Stimulated activated CD8-positive, alpha-beta memory T cell treated with anti-CD3 and anti-CD28 coated beads, Interleukin-12 subunit alpha, Interleukin-12 subunit beta, amount 100 ng/mL, for 4 hours (primary cell): ENCODE data around the gene CPA1.
"Not testable (repeated sequence)": the region's sequence is repeated elsewhere in the genome, so short reads cannot be mapped to it uniquely, and the experiment has no call there.

Experiments used
- DNase-seq: peaks from one replicate; pipeline ENCODE4 v3.0.0-alpha.2; 2020; ENCODE audit warnings: low read depth

The CPA1 gene

DNA sequence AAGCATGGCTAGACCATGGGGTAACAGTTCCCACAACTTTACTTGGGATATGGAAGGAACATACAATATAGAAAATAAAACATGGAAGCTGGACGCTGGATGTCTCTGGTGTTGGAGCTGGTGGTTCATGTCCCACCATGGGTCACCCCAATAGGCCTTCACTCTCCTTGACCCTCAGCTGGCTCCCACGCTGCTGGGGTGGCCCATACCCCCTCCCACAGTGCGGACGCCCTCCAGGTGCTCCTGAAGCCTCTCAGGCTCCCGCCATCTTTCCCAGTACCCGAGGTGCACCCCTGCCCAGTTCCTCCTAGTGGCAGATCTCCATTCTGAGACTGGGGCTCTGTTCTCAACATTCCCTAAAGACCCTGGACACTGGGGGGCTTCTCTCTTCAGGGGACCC is 5.8 kb upstream of the CPA1 start:
- DNase-seq = no peak

DNA sequence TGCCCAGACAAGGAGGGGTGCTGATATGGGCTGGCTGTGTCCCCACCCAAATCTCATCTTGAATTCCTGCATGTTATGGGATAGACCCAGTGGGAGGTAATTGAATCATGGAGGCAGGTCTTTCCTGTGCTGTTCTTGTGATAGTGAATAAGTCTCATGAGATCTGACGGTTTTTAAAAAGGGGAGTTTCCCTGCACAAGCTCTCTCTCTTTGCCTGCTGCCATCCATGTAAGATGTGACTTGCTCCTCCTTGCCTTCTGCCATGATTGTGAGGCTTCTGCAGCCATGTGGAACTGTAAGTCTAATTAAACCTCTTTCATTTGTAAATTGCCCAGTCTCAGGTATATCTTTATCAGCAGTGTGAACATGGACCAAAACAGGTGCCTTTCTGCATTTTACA is 3.8 kb upstream of the CPA1 start:
- DNase-seq = not testable (repeated sequence)

DNA sequence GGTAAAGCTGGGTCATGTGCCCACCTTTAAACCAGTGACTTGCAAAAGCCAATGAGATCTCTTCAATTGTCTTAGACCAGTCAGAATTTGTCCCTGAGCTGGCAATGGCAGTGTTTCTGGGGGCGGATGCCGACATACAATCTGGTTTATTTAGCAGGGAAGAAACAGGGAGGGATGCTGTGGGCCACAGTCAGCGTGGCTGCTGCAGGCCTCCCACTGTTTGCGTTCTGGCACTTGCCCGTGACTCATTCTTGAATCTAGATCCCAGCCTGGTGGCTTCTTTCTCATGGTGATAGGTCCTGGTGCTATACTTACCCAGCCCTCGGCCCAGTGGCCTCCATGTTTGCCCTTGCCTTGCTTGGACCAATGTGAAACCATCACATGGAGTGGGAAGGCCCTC is 3.1 kb upstream of the CPA1 start:
- no peak for DNase-seq

DNA sequence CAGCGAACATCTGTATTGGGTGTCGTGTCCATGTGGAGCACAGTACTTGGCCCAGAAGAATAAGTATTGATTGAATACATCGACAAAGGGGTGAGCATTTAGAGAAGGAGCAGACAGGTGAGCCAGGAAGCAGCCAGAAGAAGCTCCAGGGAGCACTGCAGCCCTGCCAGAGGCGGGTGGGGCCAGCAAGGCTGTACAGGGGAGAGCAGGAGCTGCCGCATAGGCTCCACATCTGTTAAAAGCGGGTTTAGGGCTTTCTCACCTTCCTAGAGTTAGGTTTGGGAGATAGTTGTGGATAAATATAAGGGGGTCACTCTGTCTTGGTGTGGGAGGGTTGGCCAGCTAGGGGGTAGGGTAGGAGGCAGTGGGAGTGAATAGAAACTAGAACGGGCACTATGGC is 1.3 kb upstream of the CPA1 start:
- DNase-seq = no peak

DNA sequence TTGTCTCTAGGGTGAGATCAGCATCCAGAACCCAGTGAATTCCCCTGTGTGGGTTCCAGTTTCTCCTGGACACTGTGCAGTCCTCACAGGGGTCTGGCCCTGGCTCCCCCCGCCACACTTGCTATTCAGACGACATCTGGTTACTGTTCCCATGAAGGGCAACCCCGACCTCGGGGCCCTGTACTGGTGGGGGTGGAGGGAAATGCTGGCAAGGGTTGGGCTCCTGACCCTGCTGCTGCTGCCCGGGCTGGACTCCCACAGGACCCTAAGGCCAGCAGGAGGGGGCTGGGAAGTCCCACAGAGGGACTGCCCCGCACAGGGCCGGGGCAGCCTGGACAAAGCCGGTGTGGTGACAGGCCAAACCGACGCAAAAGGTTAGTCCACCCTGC is 768 bp upstream of the CPA1 start:
- DNase-seq = no peak

DNA sequence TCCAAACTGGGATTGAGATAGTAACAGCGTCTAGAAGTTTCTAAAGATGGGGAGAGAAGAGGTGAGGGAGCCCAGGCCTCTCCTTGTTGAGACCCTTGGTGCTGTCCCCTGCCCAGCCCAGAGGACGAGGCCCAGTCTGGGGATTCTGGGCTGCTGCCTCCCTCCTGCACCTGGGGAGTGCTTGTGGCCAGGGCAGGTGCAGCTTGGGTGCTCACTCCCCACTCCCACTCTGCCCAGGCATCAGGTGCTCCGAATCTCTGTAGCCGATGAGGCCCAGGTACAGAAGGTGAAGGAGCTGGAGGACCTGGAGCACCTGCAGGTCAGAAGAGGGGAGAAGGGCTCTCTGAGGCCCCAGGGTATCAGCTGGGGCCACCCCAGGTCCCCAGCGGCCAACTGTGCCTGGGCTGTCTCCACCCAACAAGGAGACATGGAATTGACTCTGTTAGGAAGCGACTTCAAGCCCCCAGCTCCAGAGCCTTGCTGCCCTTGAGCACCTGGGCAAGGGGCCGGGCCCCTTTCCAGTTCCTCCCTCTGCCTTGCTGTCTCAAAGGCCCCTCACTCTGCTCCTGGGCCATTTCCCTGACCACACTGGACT is 664 bp downstream of the CPA1 start:
- DNase-seq = no peak

DNA sequence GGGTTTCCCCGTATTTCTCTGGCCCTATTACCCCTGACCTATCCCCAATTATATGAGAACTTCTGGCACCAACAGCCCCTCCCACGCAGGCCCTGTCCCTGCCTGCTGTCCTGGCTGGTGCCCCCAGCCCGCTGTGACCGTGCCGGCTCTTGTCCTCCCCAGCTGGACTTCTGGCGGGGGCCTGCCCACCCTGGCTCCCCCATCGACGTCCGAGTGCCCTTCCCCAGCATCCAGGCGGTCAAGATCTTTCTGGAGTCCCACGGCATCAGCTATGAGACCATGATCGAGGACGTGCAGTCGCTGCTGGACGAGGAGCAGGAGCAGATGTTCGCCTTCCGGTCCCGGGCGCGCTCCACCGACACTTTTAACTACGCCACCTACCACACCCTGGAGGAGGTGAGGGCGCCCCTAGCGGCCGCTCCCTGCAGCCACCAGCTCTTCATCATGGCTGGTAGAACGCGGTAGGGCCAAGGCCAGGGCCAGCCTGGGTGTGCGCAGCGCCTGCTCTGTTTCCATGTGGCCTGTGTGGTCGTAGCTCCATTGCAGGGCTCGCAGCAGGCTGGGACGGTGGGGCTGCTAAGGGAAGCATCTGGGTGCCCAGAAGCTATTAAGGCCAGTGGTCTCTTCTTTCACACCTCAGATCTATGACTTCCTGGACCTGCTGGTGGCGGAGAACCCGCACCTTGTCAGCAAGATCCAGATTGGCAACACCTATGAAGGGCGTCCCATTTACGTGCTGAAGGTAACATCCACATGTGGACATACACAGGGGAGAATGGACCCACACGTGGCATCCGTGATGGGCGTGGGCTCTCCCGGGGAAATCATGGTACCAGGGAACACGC is 1.4 kb downstream of the CPA1 start:
- no peak for DNase-seq

DNA sequence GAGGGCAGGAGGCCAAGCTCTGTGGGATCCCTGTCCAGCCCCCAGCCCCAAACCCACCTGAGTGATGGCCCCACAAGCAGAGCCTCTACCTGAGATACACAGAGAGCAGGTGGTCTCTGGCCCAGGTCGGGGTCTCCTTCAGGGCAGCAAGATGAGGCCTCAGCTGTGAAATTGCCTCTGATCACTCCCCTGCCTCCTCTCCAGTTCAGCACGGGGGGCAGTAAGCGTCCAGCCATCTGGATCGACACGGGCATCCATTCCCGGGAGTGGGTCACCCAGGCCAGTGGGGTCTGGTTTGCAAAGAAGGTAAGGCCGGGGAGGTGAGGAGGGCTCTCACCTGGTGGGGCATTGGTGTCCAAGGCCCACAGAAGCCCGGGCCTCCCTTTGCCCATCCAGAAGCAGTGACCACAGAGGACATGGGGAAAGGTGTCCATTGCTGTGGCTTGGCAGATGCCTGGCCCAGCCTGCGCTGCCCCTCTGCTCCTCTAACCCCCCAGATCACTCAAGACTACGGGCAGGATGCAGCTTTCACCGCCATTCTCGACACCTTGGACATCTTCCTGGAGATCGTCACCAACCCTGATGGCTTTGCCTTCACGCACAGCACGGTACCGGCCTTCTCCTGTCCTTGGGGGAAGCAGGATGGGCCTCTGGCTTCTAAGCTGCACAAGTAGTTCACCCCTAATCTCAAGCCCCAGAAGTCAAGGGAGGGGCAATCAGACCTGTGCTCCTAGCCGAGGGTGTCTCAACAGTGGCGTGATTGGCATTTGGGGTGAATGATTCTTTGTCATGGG is 3.1 kb downstream of the CPA1 start:
- DNase-seq = no peak

DNA sequence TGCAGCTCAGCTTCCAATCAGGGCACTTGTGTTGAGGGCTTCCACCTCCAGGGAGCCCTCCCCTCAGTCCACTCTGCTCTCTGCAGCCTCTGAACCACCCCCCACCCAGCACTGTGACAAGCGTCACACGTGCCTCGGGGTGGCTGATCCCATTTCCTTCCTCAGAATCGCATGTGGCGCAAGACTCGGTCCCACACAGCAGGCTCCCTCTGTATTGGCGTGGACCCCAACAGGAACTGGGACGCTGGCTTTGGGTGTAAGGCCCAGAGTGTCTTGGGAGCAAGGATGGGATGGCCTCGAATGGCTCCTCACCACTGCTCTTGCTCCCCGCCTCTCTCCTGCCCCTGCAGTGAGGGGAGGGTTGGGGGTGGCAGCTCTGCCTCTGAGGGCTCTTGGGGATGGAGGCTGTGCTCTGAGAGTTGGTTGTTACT is 4.1 kb downstream of the CPA1 start:
- DNase-seq = no peak

DNA sequence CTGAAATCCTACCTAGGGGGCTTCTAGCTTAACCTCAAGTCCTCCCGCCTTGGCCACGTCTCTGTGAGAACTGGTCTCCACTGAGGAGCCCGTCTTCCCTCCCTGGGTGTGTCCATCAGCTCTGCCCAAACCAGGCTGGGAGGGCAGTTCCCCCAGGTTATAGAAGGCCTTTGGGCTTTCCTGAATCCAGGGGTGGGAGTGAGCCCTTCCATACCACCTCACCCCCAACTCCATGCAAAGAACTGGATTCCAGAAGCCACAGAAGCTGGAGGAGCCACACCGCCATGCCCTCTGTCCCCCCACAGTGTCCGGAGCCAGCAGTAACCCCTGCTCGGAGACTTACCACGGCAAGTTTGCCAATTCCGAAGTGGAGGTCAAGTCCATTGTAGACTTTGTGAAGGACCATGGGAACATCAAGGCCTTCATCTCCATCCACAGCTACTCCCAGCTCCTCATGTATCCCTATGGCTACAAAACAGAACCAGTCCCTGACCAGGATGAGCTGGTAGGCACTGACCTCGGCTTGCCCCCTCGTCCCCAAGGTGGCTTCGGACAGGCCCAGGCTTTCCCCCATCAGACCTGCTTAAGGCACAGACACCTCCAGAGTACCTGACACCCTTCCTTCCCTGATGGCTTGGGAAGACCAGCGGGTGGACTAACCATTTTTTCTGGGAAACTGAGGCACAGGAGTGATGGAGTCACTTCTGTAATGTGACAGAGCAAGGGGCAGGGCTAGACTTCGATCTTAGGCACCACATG is 4.7 kb downstream of the CPA1 start:
- no peak for DNase-seq

DNA sequence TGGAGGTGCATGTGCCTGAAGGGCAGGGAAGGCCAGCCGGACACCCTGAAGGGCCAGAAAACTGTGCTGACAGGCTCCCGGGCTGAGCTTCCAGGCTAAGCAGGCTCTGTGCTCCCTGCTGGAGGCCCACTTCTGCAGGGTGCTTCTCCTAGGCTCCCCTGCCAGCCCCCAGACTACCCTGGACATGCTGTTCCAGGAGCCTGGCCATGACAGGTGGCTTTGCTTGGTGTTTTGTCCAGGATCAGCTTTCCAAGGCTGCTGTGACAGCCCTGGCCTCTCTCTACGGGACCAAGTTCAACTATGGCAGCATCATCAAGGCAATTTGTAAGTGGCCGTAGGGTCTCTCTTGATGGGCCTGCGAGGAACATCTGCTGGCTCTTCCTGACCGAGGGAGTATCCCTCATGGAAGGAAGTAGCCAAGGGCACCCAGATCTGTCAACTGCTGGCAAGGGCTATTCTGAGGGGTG is 5.3 kb downstream of the CPA1 start:
- DNase-seq = no peak

DNA sequence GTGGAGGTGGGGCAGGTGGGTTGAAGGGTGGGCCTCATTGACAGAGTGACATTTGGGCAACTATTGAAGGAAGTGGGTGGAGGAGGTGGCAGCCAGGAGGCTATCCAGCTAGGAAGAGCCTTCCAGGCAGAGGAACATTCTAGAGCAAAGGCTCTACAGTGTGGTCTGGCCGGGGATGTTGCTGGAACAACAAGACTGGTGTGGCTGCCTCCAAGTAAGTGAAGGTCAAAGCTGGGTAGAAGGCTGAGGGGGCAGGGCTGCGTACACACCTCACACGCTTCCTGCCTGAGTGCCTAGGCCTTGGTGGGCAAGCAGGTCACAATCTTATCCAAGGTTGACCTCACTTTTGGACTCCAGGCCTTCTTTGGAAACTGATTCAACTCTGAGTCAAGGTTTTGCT is 6.6 kb downstream of the CPA1 start:
- DNase-seq = no peak

DNA sequence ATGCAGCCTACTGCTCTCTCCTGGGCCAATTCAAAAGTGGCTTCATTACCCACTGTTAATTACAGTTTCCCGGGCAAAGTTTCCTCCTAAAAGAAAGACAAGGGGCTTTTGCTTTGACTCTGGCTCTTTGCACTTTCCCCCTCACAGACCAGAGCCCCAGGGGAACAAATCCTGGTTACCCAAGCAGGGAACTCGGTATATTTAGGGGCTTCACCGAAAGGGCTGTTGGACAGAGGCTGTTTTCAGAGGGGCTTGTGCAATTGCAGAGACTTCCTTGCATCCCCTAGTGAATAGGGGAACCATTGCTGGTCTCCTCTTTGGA is 7.0 kb downstream of the CPA1 start:
- DNase-seq = no peak

DNA sequence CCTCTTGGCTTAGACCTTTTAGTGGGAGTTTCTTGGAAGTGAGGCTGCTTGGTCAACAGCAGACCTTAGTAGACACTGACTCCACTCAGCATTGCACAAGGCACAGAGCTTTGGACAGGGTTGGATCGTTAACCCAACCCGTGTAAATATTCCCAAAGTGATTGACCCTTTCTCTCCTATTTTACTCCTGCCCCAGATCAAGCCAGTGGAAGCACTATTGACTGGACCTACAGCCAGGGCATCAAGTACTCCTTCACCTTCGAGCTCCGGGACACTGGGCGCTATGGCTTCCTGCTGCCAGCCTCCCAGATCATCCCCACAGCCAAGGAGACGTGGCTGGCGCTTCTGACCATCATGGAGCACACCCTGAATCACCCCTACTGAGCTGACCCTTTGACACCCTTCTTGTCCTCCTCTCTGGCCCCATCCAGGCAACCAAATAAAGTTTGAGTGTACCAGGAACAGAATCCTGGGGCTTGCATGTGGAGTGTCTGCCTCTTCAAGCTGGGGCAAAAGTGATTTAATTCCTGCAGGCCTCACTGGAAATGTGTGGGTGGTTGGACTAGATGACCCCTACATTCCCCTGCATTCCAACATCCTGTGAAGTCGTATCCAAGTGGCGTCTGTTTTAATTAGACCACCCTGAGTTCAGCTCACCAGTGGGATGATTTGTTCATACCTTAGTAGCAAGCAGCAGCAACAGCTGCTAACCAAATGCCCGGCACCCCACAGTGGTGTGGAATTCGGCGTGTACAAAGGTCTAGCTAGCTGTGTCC is 7.5 kb downstream of the CPA1 start:
- DNase-seq = no peak

DNA sequence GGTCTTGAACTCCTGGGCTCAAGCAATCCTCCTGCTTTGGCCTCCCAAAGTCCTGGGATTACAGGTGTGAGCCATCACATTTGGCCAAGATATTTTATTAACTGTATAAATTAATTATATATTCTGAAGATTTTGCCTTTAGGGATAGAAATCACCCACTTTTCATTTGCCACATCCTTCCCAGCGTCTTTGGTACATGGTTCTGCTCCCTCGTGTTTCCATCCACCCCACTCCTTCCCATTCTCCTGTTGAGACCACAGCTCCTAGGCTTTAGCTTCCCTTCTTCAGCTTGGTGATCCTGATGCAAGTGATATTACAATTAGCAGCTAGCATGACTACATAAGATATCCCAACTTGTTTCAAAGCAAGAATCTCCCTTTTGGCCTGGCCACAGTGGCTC is 8.4 kb downstream of the CPA1 start:
- no peak for DNase-seq

DNA sequence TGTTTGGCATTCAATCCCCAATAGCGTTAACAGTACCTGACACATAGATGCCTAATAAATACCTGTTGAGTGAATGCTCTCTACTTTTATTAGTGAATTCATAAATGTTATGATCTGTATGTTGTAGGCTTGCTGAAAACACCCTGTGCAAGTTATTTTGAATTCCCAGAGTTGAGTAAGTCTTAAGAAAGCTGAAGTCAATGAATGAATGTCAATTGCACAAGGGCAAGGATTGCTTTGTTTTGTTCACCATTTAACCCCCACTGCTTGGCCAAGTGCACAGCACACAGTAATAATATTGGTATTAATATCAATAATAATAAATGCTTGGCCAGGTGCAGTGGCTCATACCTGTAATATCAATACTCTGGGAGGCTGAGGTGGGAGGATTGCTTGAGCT is 10.2 kb downstream of the CPA1 start:
- DNase-seq = no peak

DNA sequence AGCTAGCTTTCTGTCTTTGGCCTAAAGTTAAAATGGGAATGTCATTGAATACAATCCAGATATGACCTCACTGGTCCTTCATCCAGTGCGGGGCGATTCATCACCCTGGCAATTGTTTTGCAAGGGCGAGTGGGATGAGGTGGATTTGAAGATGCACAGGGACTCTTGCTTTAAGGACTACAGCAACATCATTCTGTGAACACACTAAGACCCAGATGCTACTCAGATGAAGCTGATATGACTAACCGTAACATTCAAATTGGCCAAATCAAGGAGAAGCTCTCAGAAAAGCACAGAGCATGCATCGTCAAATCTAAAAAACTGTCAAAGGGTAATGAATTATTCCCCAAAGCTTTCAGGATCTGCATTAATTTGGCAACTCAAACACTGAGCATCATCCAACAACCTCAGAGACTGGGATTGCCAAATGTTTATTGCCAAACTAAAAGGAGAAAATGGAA is 12.8 kb downstream of the CPA1 start:
- DNase-seq = no peak

DNA sequence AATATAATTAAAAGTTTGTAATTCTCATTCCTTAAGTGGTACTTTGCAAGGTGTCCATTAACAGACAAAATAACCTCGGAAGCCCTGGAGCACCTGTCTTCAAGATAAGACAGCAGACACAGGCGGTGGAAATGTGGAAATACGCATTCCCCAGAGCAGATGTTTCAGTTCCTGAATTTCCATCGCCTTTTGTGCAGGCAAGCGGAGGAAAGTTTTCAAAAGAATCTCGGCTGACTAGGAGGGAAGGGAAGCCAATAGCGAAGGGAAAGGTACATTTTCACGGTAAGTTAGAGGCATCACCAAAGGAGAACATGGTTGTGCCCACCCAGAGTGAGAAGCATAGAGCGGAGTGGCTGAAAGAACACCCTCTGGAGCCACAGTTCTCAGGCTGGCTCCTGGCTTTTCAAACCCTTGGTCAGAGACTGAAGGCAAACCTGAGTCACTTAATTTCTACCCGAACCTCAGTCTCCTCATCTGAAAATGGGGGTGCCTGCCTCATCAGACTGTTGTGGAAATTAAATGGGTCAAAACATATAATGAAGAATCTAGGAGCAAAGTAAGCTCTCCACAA is 13.6 kb downstream of the CPA1 start:
- DNase-seq = no peak

DNA sequence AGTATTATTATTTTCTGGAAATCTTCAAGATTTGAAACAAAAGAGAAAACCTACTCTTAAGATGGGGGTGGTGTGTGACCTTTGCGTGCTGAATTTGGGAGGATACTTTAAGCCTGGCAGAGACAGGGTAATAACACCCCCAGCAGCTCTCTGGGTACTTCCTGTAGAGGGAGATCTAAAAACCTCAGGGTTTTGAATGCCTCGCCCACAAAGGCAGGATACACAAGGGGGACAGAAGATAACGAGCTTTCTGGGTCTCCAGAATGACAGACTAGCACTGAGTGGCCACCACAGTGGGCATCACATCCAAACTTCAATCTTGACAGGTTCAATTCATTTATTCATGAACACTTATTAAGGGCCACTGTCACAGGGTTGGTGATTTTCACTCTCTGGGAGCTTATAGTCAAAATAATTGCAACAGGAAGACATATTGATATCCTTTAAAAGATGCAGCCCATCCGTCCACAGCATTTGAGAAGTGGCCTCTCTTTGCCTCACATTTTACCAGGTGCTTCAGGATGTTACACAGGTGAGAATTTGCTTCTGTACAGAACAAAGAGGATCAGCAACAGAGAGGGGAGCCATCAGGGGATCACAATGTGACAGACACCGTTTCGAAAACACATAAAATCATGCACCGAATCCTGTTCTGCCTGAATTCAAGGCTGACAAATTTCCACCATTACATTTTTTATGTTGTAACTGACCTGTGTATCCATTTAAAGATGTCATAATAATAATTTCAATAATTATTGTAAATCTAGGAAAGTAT is 14.3 kb downstream of the CPA1 start:
- no peak for DNase-seq

DNA sequence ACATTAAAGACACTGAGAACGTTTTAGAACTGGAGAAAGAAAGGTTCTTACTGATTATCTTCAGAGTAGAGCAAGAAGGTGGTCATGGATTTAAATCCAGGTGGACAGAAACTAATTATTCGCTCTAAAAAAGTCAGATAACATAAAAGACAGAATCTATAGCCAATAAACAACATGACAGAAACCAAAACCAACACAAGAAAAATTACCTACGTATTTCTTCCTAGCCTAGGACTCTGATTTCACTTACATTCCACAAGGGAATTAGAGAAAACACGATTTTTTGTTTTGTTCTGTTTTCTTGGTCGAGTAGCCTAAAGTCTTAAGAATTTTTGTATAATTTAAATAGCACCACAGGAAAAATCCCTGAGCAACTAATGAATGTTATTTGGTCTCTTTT is 15.1 kb downstream of the CPA1 start:
- no peak for DNase-seq
